Osteocyte (in vitro differentiated cells): ENCODE results near the gene GNB2. TPM values are rescaled to one million over a fixed set of nuclear protein-coding genes. Genes with fewer than 3 reads are reported as not detected.
A peak's percentile ranks its signal among the peaks of the same experiment; 100 is the strongest.

Experiments used
- DNase-seq: peaks from one replicate; pipeline ENCODE4 v3.0.0; 2021; ENCODE audit warnings: mixed read lengths; ENCODE audit not compliant: unreplicated experiment; ENCODE audit errors: extremely low spot score
- H3K27ac Mint-ChIP-seq: one replicate; pipeline ENCODE4 v1.8.0; 2021; ENCODE audit warnings: mild to moderate bottlenecking, mixed read lengths; ENCODE audit not compliant: unreplicated experiment
- H3K27me3 Mint-ChIP-seq: one replicate; pipeline ENCODE4 v1.8.0; 2021; ENCODE audit warnings: mixed read lengths; ENCODE audit not compliant: unreplicated experiment
- H3K36me3 Mint-ChIP-seq: one replicate; pipeline ENCODE4 v1.8.0; 2021; ENCODE audit warnings: mixed read lengths; ENCODE audit not compliant: unreplicated experiment
- H3K4me1 Mint-ChIP-seq: one replicate; pipeline ENCODE4 v1.8.0; 2021; ENCODE audit warnings: mixed read lengths; ENCODE audit not compliant: unreplicated experiment
- H3K4me3 Mint-ChIP-seq: one replicate; pipeline ENCODE4 v1.8.0; 2021; ENCODE audit warnings: mild to moderate bottlenecking, moderate library complexity, mixed read lengths; ENCODE audit not compliant: unreplicated experiment
- H3K9me3 Mint-ChIP-seq: one replicate; pipeline ENCODE4 v1.8.0; 2021; ENCODE audit warnings: mixed read lengths; ENCODE audit not compliant: unreplicated experiment
- total RNA-seq: library from RNA; stranded (reverse); gene quantifications from 2 replicates; pipeline ENCODE4 v1.2.1, GENCODE V29; 2021
- TF ChIP-seq, protein P1 (sequence below): fragments of 200-600 bp; sonication (generic); IDR thresholded peaks from 2 replicates; pipeline ENCODE4 v1.5.0; 2021; ENCODE audit warnings: antibody characterized with exemption, mild to moderate bottlenecking, moderate library complexity

GNB2 gene
- total RNA-seq, 1 donor from 2014 or later, result 229 TPM

DNA sequence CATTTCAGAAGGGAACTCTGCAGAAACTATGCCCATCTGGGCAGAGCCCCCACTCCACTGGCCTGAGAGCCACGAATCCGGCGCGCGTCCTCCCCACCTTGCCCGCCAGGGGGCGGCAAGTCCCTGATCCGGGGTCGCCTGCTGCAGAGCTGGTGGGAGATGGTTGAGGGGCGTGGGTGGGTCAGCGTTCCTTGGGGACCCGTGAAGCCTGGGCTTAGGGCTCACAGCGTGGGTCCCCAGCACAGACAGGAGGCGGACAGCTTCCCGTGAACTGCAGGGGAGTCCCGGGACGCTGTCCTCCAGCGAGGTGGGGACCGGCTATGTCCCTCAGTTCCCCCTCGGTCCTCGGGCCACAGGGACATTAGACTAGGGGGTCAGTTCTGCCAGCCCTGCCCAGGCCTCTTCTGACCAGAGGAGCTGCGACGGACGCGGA, 31.8 kb downstream of the GNB2 start:
- H3K4me1 Mint-ChIP-seq, result peaks cover 16% of the 10 kb centered on the region
- peak; percentile 95 for DNase-seq
- peaks cover 6% of the 10 kb centered on the region for H3K27me3 Mint-ChIP-seq
- peaks cover 1% of the 10 kb centered on the region for H3K36me3 Mint-ChIP-seq
- peak overlapping the region; percentile 96 for H3K4me3 Mint-ChIP-seq
- TF ChIP-seq, protein P1, sequence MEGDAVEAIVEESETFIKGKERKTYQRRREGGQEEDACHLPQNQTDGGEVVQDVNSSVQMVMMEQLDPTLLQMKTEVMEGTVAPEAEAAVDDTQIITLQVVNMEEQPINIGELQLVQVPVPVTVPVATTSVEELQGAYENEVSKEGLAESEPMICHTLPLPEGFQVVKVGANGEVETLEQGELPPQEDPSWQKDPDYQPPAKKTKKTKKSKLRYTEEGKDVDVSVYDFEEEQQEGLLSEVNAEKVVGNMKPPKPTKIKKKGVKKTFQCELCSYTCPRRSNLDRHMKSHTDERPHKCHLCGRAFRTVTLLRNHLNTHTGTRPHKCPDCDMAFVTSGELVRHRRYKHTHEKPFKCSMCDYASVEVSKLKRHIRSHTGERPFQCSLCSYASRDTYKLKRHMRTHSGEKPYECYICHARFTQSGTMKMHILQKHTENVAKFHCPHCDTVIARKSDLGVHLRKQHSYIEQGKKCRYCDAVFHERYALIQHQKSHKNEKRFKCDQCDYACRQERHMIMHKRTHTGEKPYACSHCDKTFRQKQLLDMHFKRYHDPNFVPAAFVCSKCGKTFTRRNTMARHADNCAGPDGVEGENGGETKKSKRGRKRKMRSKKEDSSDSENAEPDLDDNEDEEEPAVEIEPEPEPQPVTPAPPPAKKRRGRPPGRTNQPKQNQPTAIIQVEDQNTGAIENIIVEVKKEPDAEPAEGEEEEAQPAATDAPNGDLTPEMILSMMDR, result peak; percentile 99
- no peaks in the 10 kb centered on the region for H3K9me3 Mint-ChIP-seq
- peak overlapping the region; percentile 83 for H3K27ac Mint-ChIP-seq

DNA sequence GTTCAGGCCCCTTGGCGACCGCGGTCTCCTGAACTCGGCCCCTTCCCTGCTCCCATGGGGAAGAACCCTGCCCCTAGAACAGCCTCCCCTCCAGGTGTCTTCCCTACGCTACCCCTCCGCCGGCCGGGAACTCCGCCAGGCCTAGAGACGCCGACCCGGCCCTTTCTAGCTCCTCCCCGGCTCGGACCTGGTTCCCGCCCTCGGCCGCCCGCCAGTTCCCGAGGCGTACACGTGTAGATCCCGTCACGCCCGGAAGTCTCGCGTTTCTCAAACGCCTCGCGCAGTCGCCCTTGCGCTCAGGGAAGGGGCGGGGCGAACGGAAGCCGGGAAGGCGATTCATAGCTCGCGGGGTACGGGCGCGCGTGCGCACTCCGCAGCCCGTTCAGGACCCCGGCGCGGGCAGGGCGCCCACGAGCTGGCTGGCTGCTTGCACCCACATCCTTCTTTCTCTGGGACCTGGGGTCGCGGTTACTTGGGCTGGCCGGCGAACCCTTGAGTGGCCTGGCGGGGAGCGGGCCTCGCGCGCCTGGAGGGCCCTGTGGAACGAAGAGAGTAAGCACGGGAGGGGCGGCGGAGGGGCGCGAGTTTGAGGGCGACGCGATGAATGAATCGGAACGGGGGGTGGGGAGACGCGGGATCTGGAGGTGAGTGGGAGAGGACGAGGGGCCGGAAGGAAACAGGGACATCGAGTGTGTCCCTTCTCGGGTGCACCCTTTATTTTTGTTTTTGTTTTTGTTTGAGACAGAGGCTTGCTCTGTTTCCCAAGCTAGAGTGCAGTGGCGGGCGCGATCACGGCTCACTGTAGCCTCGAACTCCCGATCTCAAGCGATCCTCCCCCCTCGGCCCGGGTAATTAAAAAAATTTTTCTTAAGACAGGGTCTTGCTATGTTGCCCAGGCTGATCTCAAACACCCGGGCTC, 32.5 kb downstream of the GNB2 start, which contains the start of gene POP7:
Gene POP7 (plus strand): TSS at position 369 of the 919 bp plus-strand sequence. CDS start 710 bp downstream, outside the sequence.
- H3K27ac Mint-ChIP-seq, result peak within 1 kb of the TSS; percentile 83
- TF ChIP-seq, protein P1, result no peak
- H3K4me1 Mint-ChIP-seq, result peaks cover 16% of the 10 kb centered on the region
- peak within 1 kb of the TSS; percentile 96 for H3K4me3 Mint-ChIP-seq
- peaks cover 1% of the 10 kb centered on the region for H3K36me3 Mint-ChIP-seq
- peaks cover 6% of the 10 kb centered on the region for H3K27me3 Mint-ChIP-seq
- H3K9me3 Mint-ChIP-seq, result no peaks in the 10 kb centered on the region
- DNase-seq, result peak; percentile 100

DNA sequence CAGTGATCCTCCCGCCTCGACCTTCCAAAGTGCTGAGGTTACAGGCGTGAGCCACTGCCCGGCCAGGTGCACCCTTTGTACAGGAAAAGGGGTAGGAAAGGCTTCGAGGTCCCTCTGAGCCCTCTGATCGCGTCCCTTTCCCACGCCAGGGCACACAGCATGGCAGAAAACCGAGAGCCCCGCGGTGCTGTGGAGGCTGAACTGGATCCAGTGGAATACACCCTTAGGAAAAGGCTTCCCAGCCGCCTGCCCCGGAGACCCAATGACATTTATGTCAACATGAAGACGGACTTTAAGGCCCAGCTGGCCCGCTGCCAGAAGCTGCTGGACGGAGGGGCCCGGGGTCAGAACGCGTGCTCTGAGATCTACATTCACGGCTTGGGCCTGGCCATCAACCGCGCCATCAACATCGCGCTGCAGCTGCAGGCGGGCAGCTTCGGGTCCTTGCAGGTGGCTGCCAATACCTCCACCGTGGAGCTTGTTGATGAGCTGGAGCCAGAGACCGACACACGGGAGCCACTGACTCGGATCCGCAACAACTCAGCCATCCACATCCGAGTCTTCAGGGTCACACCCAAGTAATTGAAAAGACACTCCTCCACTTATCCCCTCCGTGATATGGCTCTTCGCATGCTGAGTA, 33.3 kb downstream of the GNB2 start:
- no peak for DNase-seq
- Mint-ChIP-seq H3K4me1 (peaks cover 16% of the 10 kb centered on the region), H3K27me3 (no peaks in the 10 kb centered on the region), H3K27ac (peak overlapping the region; percentile 83), H3K36me3 (peaks cover 1% of the 10 kb centered on the region), H3K9me3 (no peaks in the 10 kb centered on the region), H3K4me3 (peak overlapping the region; percentile 96)
- TF ChIP-seq, protein P1, result no peak

DNA sequence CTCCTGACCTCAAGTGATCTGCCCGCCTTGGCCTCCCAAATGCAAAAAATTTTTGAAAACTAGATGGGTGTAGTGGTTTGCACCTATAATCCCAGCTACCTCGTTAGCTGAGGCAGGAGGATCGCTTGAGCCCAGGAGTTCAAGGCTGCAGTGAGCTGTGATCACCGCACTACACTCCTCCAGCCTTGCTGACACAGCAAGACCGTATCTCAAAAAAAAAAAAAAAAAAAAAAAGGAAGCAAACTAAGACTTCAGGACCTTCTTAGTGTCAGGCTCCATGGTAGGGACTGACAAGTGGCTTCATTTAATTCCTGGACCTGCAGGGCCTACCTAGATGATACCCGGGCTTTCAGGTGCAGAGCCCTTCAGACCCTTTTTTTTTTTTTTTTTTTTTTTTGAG, 34.9 kb downstream of the GNB2 start:
- H3K36me3 Mint-ChIP-seq, result peaks cover 1% of the 10 kb centered on the region
- no peaks in the 10 kb centered on the region for H3K9me3 Mint-ChIP-seq
- DNase-seq, result no peak
- H3K27ac Mint-ChIP-seq, result no peak overlapping the region
- peaks cover 16% of the 10 kb centered on the region for H3K4me1 Mint-ChIP-seq
- H3K27me3 Mint-ChIP-seq, result no peaks in the 10 kb centered on the region
- no peak overlapping the region for H3K4me3 Mint-ChIP-seq
- TF ChIP-seq, protein P1, result no peak

DNA sequence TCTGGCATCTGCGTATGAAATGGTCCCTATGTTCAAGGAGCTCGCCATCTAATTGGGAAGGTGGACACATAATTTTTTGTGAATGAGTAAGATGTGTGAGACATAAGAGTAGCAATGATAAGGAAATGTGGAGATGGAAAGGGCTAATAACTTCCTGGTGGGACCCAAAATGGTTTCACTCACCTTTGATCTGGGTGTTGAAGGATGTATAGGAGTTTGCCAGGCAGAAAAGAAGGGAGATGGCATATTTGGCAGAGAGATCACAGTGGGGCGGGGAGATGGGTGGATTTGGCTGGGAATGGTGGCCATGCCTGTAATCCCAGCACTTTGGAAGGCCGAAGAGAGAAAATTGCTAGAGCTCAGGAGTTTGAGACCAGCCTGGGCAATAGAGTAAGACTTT, 36.9 kb downstream of the GNB2 start:
- H3K27ac Mint-ChIP-seq, result no peak overlapping the region

More for the DNA sequence above, 36.9 kb downstream of the GNB2 start:
- Mint-ChIP-seq H3K4me1 (peaks cover 14% of the 10 kb centered on the region), H3K36me3 (peaks cover 1% of the 10 kb centered on the region), H3K27me3 (no peaks in the 10 kb centered on the region), H3K4me3 (no peak overlapping the region), H3K9me3 (no peaks in the 10 kb centered on the region)
- TF ChIP-seq, protein P1, result no peak
- DNase-seq, result no peak
